Smooth muscle cell (in vitro differentiated cells): ENCODE results near the gene WDR64. TPM values are rescaled to one million over a fixed set of nuclear protein-coding genes. Genes with fewer than 3 reads are reported as not detected.

Experiments
- DNase-seq: peaks from one replicate; lab custom pipeline; 2025; ENCODE audit not compliant: unreplicated experiment; lab: John Stamatoyannopoulos, UW
- H2AFZ ChIP-seq: fragments of 200-600 bp; sonication (generic); 2 replicates; pipeline ENCODE4 v1.6.0; 2016; ENCODE audit warnings: antibody characterized with exemption, low read depth, mild to moderate bottlenecking
- H3F3A ChIP-seq: fragments of 200-600 bp; sonication (generic); 2 replicates; pipeline ENCODE4 v1.6.0; 2017; ENCODE audit warnings: antibody characterized with exemption, low read depth
- H3K27ac ChIP-seq: fragments of 200-600 bp; sonication (generic); 2 replicates; pipeline ENCODE4 v1.5.1; 2016; ENCODE audit warnings: low read depth, mild to moderate bottlenecking
- H3K27me3 ChIP-seq: fragments of 200-600 bp; sonication (generic); 2 replicates; pipeline ENCODE4 v1.6.1; 2016; ENCODE audit warnings: low read depth, mild to moderate bottlenecking
- H3K36me3 ChIP-seq: fragments of 200-600 bp; sonication (generic); 2 replicates; pipeline ENCODE4 v1.5.1; 2016; ENCODE audit warnings: low read depth
- H3K4me1 ChIP-seq: fragments of 200-600 bp; sonication (generic); 2 replicates; pipeline ENCODE4 v1.5.1; 2016; ENCODE audit warnings: low read depth
- H3K4me2 ChIP-seq: fragments of 200-600 bp; sonication (generic); 2 replicates; pipeline ENCODE4 v1.6.0; 2016; ENCODE audit warnings: mild to moderate bottlenecking
- H3K4me3 ChIP-seq: fragments of 200-600 bp; sonication (generic); 2 replicates; pipeline ENCODE4 v1.5.1; 2016; ENCODE audit warnings: mild to moderate bottlenecking
- H3K79me2 ChIP-seq: fragments of 200-600 bp; sonication (generic); 2 replicates; pipeline ENCODE4 v1.6.0; 2016; ENCODE audit warnings: low read depth, mild to moderate bottlenecking
- H3K9ac ChIP-seq: fragments of 200-600 bp; sonication (generic); 2 replicates; pipeline ENCODE4 v1.6.0; 2016; ENCODE audit warnings: low read depth
- H3K9me3 ChIP-seq: fragments of 200-600 bp; sonication (generic); replicated peaks from 2 replicates; pipeline ENCODE4 v1.5.1; 2016; ENCODE audit warnings: low read depth
- H4K20me1 ChIP-seq: fragments of 200-600 bp; sonication (generic); 2 replicates; pipeline ENCODE4 v1.6.0; 2016; ENCODE audit warnings: low read depth
- CTCF ChIP-seq: fragments of 200-600 bp; sonication (generic); IDR thresholded peaks from 2 replicates; pipeline ENCODE4 v1.5.1; 2017; ENCODE audit warnings: borderline replicate concordance, mild to moderate bottlenecking, antibody characterized with exemption; ENCODE audit not compliant: insufficient read depth, poor library complexity, severe bottlenecking
- WGBS: methylation state at CpG from one replicate; pipeline ENCODE4 v1.1.7; 2016; ENCODE audit warnings: low lambda C conversion rate; 5-methylcytosine and 5-hydroxymethylcytosine counted together
- polyA plus RNA-seq: library from polyadenylated mRNA; unstranded; fragments of >200 nt; fragmentation: Nextera tagmentation; extraction: Ambion mirVana; gene quantifications from 2 replicates; pipeline ENCODE4 v1.2.1, GENCODE V29; 2016
- total RNA-seq: library from RNA; depleted of rRNA; stranded (reverse); fragments of >200 nt; gene quantifications from 2 replicates; pipeline ENCODE4 v1.2.3, GENCODE V29; 2014

The WDR64 gene
- total and polyA plus RNA-seq, 2 experiments from 2014 or later, result not detected

- no peak for TF ChIP-seq CTCF
- peak; percentile 78 for DNase-seq
- 23% methylated on average over 19 of the region's 81 CpGs for WGBS
- H3K27ac ChIP-seq, result peak within 1 kb of the TSS; percentile 32
- peaks cover 17% of the 10 kb centered on the region for H4K20me1 ChIP-seq
- peak within 1 kb of the TSS; percentile 93 for H3K4me3 ChIP-seq
- peaks cover 6% of the 10 kb centered on the region for H3F3A ChIP-seq
- H3K79me2 ChIP-seq, result peaks cover 30% of the 10 kb centered on the region
- H2AFZ ChIP-seq, result peak within 1 kb of the TSS; percentile 98
- H3K9me3 ChIP-seq, result no peaks in the 10 kb centered on the region
- H3K9ac ChIP-seq, result peak within 1 kb of the TSS; percentile 80
- H3K27me3 ChIP-seq, result no peaks in the 10 kb centered on the region
- H3K36me3 ChIP-seq, result no peaks in the 10 kb centered on the region
- peak within 1 kb of the TSS; percentile 99 for H3K4me2 ChIP-seq
- H3K4me1 ChIP-seq, result peaks cover 27% of the 10 kb centered on the region
Measured at GRCh38 chr1:241640149-241640866, 11.8 kb upstream of the WDR64 start, which contains the start of the genes CHML and OPN3. TSS of gene CHML (minus strand) at chr1:241640369. CDS start at chr1:241635766, 4,603 bp downstream. TSS of gene OPN3 (minus strand) at chr1:241640369. CDS start at chr1:241640254, 115 bp downstream.

- H3K4me3 ChIP-seq, result peak overlapping the region; percentile 93
- no peak overlapping the region for H3K9ac ChIP-seq
- H3K36me3 ChIP-seq, result no peaks in the 10 kb centered on the region
- peak overlapping the region; percentile 99 for H3K4me2 ChIP-seq
- H4K20me1 ChIP-seq, result peaks cover 17% of the 10 kb centered on the region
- H3K4me1 ChIP-seq, result peaks cover 27% of the 10 kb centered on the region
- peaks cover 25% of the 10 kb centered on the region for H3K79me2 ChIP-seq
- no peak for DNase-seq
- peaks cover 6% of the 10 kb centered on the region for H3F3A ChIP-seq
- no peaks in the 10 kb centered on the region for H3K9me3 ChIP-seq
- WGBS, result 94% methylated on average over 9 of the region's 9 CpGs
- H3K27ac ChIP-seq, result peak overlapping the region; percentile 39
- peak overlapping the region; percentile 88 for H2AFZ ChIP-seq
- no peak for TF ChIP-seq CTCF
- no peaks in the 10 kb centered on the region for H3K27me3 ChIP-seq
Measured at GRCh38 chr1:241640867-241641622, 11.0 kb upstream of the WDR64 start.

- 58% methylated on average over 12 of the region's 12 CpGs for WGBS
Measured at GRCh38 chr1:241641773-241642592, 10.1 kb upstream of the WDR64 start.

More at GRCh38 chr1:241641773-241642592, 10.1 kb upstream of the WDR64 start:
- Histone ChIP-seq H3K9ac (no peak overlapping the region), H3K79me2 (peaks cover 24% of the 10 kb centered on the region), H3K27ac (peak overlapping the region; percentile 39), H3F3A (peaks cover 6% of the 10 kb centered on the region), H3K9me3 (no peaks in the 10 kb centered on the region), H3K4me1 (peaks cover 20% of the 10 kb centered on the region), H3K27me3 (no peaks in the 10 kb centered on the region), H3K4me3 (no peak overlapping the region), H2AFZ (no peak overlapping the region), H3K36me3 (no peaks in the 10 kb centered on the region), H4K20me1 (peaks cover 13% of the 10 kb centered on the region), H3K4me2 (no peak overlapping the region)
- no peak for DNase-seq
- no peak for TF ChIP-seq CTCF
